GM23338 (cell line): ENCODE measurements around the gene ZNF565. TPM values are rescaled to one million over a fixed set of nuclear protein-coding genes. Genes with fewer than 3 reads are reported as not detected.

Experiments
- ATAC-seq: fragments of 200-7000 bp; cut with Tn5 transposase; 3 replicates; pipeline ENCODE4 v1.9.1; 2020
- DNase-seq: peaks from one replicate; pipeline ENCODE4 v3.0.0-alpha.2; 2015; ENCODE audit warnings: low spot score
- H2AFZ ChIP-seq: fragments of 200-600 bp; sonication (generic); 2 replicates; pipeline ENCODE4 v1.8.0; 2016; ENCODE audit warnings: antibody characterized with exemption, mild to moderate bottlenecking, moderate library complexity
- H3F3A ChIP-seq: fragments of 200-600 bp; sonication (generic); replicated peaks from 2 replicates; pipeline ENCODE4 v1.8.0; 2017; ENCODE audit warnings: antibody characterized with exemption, mixed run types, low read depth
- H3K27ac ChIP-seq: fragments of 200-600 bp; sonication (generic); 2 replicates; pipeline ENCODE4 v1.6.1; 2016; ENCODE audit warnings: low read depth
- H3K27me3 ChIP-seq: fragments of 200-600 bp; sonication (generic); 2 replicates; pipeline ENCODE4 v1.8.0; 2016; ENCODE audit warnings: mild to moderate bottlenecking, mixed run types, moderate library complexity; ENCODE audit not compliant: insufficient read depth
- H3K36me3 ChIP-seq: fragments of 200-600 bp; sonication (generic); 2 replicates; pipeline ENCODE4 v1.8.0; 2016; ENCODE audit warnings: mild to moderate bottlenecking; ENCODE audit not compliant: insufficient read depth
- H3K4me1 ChIP-seq: fragments of 200-600 bp; sonication (generic); 2 replicates; pipeline ENCODE4 v1.8.0; 2016; ENCODE audit warnings: mild to moderate bottlenecking, moderate library complexity; ENCODE audit not compliant: insufficient read depth
- H3K4me2 ChIP-seq: fragments of 200-600 bp; sonication (generic); 2 replicates; pipeline ENCODE4 v1.7.1; 2017; ENCODE audit warnings: mixed run types
- H3K4me3 ChIP-seq: fragments of 200-600 bp; sonication (generic); 2 replicates; pipeline ENCODE4 v1.6.1; 2016; ENCODE audit warnings: mixed run types
- H3K79me2 ChIP-seq: fragments of 200-600 bp; sonication (generic); replicated peaks from 2 replicates; pipeline ENCODE4 v1.8.0; 2017; ENCODE audit warnings: mild to moderate bottlenecking; ENCODE audit not compliant: insufficient read depth
- H3K9me2 ChIP-seq: fragments of 200-600 bp; sonication (generic); 2 replicates; pipeline ENCODE4 v1.8.0; 2017; ENCODE audit not compliant: insufficient read depth
- H4K20me1 ChIP-seq: fragments of 200-600 bp; sonication (generic); replicated peaks from 2 replicates; pipeline ENCODE4 v1.8.0; 2017; ENCODE audit warnings: mild to moderate bottlenecking; ENCODE audit not compliant: insufficient read depth
- H3K27ac Mint-ChIP-seq: 2 replicates; pipeline ENCODE4 v1.8.0; 2020; ENCODE audit warnings: inconsistent platforms, mild to moderate bottlenecking, moderate library complexity, mixed read lengths
- H3K27me3 Mint-ChIP-seq: 3 replicates; pipeline ENCODE4 v1.8.0; 2022; ENCODE audit warnings: low read depth, mild to moderate bottlenecking, moderate library complexity, mixed read lengths, inconsistent platforms; ENCODE audit not compliant: insufficient read depth, poor library complexity
- H3K36me3 Mint-ChIP-seq: 3 replicates; pipeline ENCODE4 v1.8.0; 2021; ENCODE audit warnings: low read depth, mild to moderate bottlenecking, inconsistent platforms, moderate library complexity, mixed read lengths
- H3K4me1 Mint-ChIP-seq: 3 replicates; pipeline ENCODE4 v1.8.0; 2020; ENCODE audit warnings: mild to moderate bottlenecking, inconsistent platforms, mixed read lengths
- H3K4me3 Mint-ChIP-seq: 3 replicates; pipeline ENCODE4 v1.8.0; 2021; ENCODE audit warnings: moderate library complexity, mild to moderate bottlenecking, inconsistent platforms, mixed read lengths
- H3K9me3 Mint-ChIP-seq: 3 replicates; pipeline ENCODE4 v1.8.0; 2020; ENCODE audit warnings: moderate library complexity, mild to moderate bottlenecking, inconsistent platforms, mixed read lengths
- CREB1 ChIP-seq: fragments of 250-450 bp; sonication (Bioruptor Pico); IDR thresholded peaks from 2 replicates; pipeline ENCODE4 v1.5.0; 2020; ENCODE audit warnings: low read depth, mild to moderate bottlenecking, moderate library complexity
- EZH2 ChIP-seq: fragments of 200-600 bp; sonication (generic); IDR thresholded peaks from one replicate; pipeline ENCODE4 v1.8.0; 2017; ENCODE audit warnings: antibody characterized with exemption, mild to moderate bottlenecking, low read depth; ENCODE audit not compliant: unreplicated experiment
- EZH2phosphoT487 ChIP-seq: fragments of 200-600 bp; sonication (generic); IDR thresholded peaks from one replicate; pipeline ENCODE4 v1.8.1; 2018; ENCODE audit warnings: antibody characterized with exemption; ENCODE audit not compliant: unreplicated experiment
- JUNB ChIP-seq: IDR thresholded peaks from one replicate; pipeline ENCODE4 v1.6.1; 2016; ENCODE audit warnings: antibody characterized with exemption; ENCODE audit not compliant: unreplicated experiment
- NANOG ChIP-seq: IDR thresholded peaks from 2 replicates; pipeline ENCODE4 v1.6.1; 2016; ENCODE audit warnings: antibody characterized with exemption, borderline replicate concordance
- POLR2AphosphoS5 ChIP-seq: IDR thresholded peaks from 2 replicates; pipeline ENCODE4 v1.6.1; 2016; ENCODE audit warnings: antibody characterized with exemption, low read depth
- STAT1 ChIP-seq: IDR thresholded peaks from one replicate; pipeline ENCODE4 v1.6.1; 2016; ENCODE audit warnings: antibody characterized with exemption; ENCODE audit not compliant: unreplicated experiment
- ZNF114 ChIP-seq: fragments of 250-450 bp; sonication (Bioruptor Pico); IDR thresholded peaks from 2 replicates; pipeline ENCODE4 v1.5.0; 2020; ENCODE audit warnings: mild to moderate bottlenecking, moderate library complexity
- ZNF331 ChIP-seq: fragments of 250-450 bp; sonication (Bioruptor Pico); IDR thresholded peaks from 2 replicates; pipeline ENCODE4 v1.5.0; 2020; ENCODE audit warnings: low read depth, mild to moderate bottlenecking, moderate library complexity
- polyA plus RNA-seq: library from polyadenylated mRNA; unstranded; fragments of >200 nt; fragmentation: Nextera tagmentation; extraction: Ambion mirVana; gene quantifications from 2 replicates; pipeline ENCODE4 v1.2.1, GENCODE V29; 2016
- total RNA-seq: library from RNA; depleted of rRNA; stranded (reverse); fragments of >200 nt; shearing (Covaris generic); gene quantifications from 2 replicates; pipeline ENCODE4 v1.2.3, GENCODE V29; 2014
- TF ChIP-seq, protein P1 (sequence below), 2 experiments: fragments of 200-600 bp in 1 of 2; sonication (generic) in 1 of 2; conservative IDR thresholded peaks; 2 replicates each; pipeline versions ENCODE4 v1.5.1 to v1.6.1; 2016 to 2017; ENCODE audit warnings: antibody characterized with exemption in 2 of 2, low read depth in 2 of 2, mild to moderate bottlenecking in 2 of 2, moderate library complexity in 1 of 2
- TF ChIP-seq, protein P2 (sequence below): IDR thresholded peaks from 2 replicates; pipeline ENCODE4 v1.6.1; 2016; ENCODE audit warnings: antibody characterized with exemption
- TF ChIP-seq, protein P3 (sequence below): fragments of 250-450 bp; sonication (Bioruptor Pico); IDR thresholded peaks from 2 replicates; pipeline ENCODE4 v1.5.0; 2020; ENCODE audit warnings: mild to moderate bottlenecking, moderate library complexity
- TF ChIP-seq, protein P4 (sequence below): IDR thresholded peaks from one replicate; pipeline ENCODE4 v1.6.1; 2018; ENCODE audit warnings: antibody characterized with exemption; ENCODE audit not compliant: unreplicated experiment

The ZNF565 gene
- total and polyA plus RNA-seq, 2 experiments from 2014 or later = 2.4 to 3.2 TPM

DNA sequence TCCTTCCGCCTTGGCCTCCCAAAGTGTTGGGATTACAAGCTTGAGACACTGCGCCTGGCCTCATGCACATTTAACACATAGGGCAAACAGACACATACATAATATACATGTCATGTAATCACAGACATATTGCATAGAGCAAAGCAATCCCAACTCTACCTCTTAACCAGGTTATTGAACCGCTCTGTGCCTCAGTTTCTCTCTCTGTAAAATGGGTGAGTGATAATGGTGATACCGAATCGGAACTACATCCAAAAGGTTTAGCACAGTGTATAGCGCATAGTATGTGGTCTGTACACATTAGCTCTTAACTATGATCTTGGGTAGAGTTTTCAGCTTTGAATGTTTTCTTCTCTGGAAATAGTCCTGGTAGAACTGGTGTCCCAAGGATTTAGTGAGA is 69.8 kb downstream of the ZNF565 start:
- Histone ChIP-seq H3K4me2 (no peak overlapping the region), H3K27ac (no peak overlapping the region; the same call in 1 of the 2 replicates), H3K4me3 (no peak overlapping the region), H3F3A (peaks cover 14% of the 10 kb centered on the region), H4K20me1 (peaks cover 8% of the 10 kb centered on the region; the same call in 1 of the 2 replicates), H3K27me3 (no peaks in the 10 kb centered on the region), H3K79me2 (peaks cover 6% of the 10 kb centered on the region), H2AFZ (no peak overlapping the region), H3K36me3 (peaks cover 24% of the 10 kb centered on the region), H3K9me2 (no peaks in the 10 kb centered on the region), H3K4me1 (no peaks in the 10 kb centered on the region; the same call in 1 of the 2 replicates)
- Mint-ChIP-seq H3K27me3 (peaks cover 7% of the 10 kb centered on the region), H3K36me3 (peaks cover 72% of the 10 kb centered on the region), H3K27ac (no peak overlapping the region), H3K9me3 (no peaks in the 10 kb centered on the region), H3K4me3 (no peak overlapping the region), H3K4me1 (peaks cover 11% of the 10 kb centered on the region)
- TF ChIP-seq, protein P1, sequence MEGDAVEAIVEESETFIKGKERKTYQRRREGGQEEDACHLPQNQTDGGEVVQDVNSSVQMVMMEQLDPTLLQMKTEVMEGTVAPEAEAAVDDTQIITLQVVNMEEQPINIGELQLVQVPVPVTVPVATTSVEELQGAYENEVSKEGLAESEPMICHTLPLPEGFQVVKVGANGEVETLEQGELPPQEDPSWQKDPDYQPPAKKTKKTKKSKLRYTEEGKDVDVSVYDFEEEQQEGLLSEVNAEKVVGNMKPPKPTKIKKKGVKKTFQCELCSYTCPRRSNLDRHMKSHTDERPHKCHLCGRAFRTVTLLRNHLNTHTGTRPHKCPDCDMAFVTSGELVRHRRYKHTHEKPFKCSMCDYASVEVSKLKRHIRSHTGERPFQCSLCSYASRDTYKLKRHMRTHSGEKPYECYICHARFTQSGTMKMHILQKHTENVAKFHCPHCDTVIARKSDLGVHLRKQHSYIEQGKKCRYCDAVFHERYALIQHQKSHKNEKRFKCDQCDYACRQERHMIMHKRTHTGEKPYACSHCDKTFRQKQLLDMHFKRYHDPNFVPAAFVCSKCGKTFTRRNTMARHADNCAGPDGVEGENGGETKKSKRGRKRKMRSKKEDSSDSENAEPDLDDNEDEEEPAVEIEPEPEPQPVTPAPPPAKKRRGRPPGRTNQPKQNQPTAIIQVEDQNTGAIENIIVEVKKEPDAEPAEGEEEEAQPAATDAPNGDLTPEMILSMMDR (conservative IDR thresholded peaks at IDR 0.05; ENCODE audit: low read depth in 2 of 2) = no peak
- TF ChIP-seq NANOG (no peak), CREB1 (CRISPR knock-in tag) (no peak), EZH2phosphoT487 (no peak), STAT1 (no peak), POLR2AphosphoS5 (no peak), ZNF114 (CRISPR knock-in tag) (no peak), JUNB (no peak), ZNF331 (CRISPR knock-in tag) (no peak), EZH2 (no peak)
- TF ChIP-seq, protein P2, sequence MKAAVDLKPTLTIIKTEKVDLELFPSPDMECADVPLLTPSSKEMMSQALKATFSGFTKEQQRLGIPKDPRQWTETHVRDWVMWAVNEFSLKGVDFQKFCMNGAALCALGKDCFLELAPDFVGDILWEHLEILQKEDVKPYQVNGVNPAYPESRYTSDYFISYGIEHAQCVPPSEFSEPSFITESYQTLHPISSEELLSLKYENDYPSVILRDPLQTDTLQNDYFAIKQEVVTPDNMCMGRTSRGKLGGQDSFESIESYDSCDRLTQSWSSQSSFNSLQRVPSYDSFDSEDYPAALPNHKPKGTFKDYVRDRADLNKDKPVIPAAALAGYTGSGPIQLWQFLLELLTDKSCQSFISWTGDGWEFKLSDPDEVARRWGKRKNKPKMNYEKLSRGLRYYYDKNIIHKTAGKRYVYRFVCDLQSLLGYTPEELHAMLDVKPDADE = no peak
- TF ChIP-seq, protein P3, sequence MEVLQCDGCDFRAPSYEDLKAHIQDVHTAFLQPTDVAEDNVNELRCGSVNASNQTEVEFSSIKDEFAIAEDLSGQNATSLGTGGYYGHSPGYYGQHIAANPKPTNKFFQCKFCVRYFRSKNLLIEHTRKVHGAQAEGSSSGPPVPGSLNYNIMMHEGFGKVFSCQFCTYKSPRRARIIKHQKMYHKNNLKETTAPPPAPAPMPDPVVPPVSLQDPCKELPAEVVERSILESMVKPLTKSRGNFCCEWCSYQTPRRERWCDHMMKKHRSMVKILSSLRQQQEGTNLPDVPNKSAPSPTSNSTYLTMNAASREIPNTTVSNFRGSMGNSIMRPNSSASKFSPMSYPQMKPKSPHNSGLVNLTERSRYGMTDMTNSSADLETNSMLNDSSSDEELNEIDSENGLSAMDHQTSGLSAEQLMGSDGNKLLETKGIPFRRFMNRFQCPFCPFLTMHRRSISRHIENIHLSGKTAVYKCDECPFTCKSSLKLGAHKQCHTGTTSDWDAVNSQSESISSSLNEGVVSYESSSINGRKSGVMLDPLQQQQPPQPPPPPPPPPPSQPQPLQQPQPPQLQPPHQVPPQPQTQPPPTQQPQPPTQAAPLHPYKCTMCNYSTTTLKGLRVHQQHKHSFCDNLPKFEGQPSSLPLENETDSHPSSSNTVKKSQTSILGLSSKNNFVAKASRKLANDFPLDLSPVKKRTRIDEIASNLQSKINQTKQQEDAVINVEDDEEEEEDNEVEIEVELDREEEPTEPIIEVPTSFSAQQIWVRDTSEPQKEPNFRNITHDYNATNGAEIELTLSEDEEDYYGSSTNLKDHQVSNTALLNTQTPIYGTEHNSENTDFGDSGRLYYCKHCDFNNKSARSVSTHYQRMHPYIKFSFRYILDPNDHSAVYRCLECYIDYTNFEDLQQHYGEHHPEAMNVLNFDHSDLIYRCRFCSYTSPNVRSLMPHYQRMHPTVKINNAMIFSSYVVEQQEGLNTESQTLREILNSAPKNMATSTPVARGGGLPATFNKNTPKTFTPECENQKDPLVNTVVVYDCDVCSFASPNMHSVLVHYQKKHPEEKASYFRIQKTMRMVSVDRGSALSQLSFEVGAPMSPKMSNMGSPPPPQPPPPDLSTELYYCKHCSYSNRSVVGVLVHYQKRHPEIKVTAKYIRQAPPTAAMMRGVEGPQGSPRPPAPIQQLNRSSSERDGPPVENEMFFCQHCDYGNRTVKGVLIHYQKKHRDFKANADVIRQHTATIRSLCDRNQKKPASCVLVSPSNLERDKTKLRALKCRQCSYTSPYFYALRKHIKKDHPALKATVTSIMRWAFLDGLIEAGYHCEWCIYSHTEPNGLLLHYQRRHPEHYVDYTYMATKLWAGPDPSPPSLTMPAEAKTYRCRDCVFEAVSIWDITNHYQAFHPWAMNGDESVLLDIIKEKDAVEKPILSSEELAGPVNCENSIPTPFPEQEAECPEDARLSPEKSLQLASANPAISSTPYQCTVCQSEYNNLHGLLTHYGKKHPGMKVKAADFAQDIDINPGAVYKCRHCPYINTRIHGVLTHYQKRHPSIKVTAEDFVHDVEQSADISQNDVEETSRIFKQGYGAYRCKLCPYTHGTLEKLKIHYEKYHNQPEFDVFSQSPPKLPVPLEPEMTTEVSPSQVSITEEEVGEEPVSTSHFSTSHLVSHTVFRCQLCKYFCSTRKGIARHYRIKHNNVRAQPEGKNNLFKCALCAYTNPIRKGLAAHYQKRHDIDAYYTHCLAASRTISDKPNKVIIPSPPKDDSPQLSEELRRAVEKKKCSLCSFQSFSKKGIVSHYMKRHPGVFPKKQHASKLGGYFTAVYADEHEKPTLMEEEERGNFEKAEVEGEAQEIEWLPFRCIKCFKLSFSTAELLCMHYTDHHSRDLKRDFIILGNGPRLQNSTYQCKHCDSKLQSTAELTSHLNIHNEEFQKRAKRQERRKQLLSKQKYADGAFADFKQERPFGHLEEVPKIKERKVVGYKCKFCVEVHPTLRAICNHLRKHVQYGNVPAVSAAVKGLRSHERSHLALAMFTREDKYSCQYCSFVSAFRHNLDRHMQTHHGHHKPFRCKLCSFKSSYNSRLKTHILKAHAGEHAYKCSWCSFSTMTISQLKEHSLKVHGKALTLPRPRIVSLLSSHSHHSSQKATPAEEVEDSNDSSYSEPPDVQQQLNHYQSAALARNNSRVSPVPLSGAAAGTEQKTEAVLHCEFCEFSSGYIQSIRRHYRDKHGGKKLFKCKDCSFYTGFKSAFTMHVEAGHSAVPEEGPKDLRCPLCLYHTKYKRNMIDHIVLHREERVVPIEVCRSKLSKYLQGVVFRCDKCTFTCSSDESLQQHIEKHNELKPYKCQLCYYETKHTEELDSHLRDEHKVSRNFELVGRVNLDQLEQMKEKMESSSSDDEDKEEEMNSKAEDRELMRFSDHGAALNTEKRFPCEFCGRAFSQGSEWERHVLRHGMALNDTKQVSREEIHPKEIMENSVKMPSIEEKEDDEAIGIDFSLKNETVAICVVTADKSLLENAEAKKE (CRISPR knock-in tag) = no peak
- TF ChIP-seq, protein P4, sequence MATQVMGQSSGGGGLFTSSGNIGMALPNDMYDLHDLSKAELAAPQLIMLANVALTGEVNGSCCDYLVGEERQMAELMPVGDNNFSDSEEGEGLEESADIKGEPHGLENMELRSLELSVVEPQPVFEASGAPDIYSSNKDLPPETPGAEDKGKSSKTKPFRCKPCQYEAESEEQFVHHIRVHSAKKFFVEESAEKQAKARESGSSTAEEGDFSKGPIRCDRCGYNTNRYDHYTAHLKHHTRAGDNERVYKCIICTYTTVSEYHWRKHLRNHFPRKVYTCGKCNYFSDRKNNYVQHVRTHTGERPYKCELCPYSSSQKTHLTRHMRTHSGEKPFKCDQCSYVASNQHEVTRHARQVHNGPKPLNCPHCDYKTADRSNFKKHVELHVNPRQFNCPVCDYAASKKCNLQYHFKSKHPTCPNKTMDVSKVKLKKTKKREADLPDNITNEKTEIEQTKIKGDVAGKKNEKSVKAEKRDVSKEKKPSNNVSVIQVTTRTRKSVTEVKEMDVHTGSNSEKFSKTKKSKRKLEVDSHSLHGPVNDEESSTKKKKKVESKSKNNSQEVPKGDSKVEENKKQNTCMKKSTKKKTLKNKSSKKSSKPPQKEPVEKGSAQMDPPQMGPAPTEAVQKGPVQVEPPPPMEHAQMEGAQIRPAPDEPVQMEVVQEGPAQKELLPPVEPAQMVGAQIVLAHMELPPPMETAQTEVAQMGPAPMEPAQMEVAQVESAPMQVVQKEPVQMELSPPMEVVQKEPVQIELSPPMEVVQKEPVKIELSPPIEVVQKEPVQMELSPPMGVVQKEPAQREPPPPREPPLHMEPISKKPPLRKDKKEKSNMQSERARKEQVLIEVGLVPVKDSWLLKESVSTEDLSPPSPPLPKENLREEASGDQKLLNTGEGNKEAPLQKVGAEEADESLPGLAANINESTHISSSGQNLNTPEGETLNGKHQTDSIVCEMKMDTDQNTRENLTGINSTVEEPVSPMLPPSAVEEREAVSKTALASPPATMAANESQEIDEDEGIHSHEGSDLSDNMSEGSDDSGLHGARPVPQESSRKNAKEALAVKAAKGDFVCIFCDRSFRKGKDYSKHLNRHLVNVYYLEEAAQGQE = no peak
- DNase-seq (no peak), ATAC-seq (no peak)
